Activated CD4-positive, alpha-beta T cell treated with anti-CD3 and anti-CD28 coated beads for 36 hours (primary cell): Measurements from ENCODE around the gene SF3B6. TPM values are rescaled to one million over a fixed set of nuclear protein-coding genes. Genes with fewer than 3 reads are reported as not detected.
"Not testable (repeated sequence)": the region's sequence is repeated elsewhere in the genome, so short reads cannot be mapped to it uniquely, and the experiment has no call there.

Source experiments
- ATAC-seq: fragments of 200-7000 bp; cut with Tn5 transposase; one replicate; pipeline ENCODE4 v1.10.0; 2021; ENCODE audit warnings: mild to moderate bottlenecking, moderate library complexity
- CTCF ChIA-PET: fragments of 350-600 bp; sonication (Branson Sonifier 250); formaldehyde crosslinking; loops from one replicate; lab custom pipeline; 2021; ENCODE audit warnings: antibody characterized with exemption; lab: Charles Lee
- POLR2A ChIA-PET: fragments of 350-600 bp; sonication (Branson Sonifier 250); formaldehyde crosslinking; loops from one replicate; lab custom pipeline; 2021; ENCODE audit warnings: antibody characterized with exemption, inconsistent platforms; lab: Charles Lee
- DNase-seq: peaks from one replicate; pipeline ENCODE4 v3.0.0-alpha.2; 2020
- H3K27ac Mint-ChIP-seq: one replicate; pipeline ENCODE4 v1.8.0; 2021; ENCODE audit warnings: mixed read lengths
- H3K27me3 Mint-ChIP-seq: one replicate; pipeline ENCODE4 v1.8.0; 2021; ENCODE audit warnings: mixed read lengths
- H3K36me3 Mint-ChIP-seq: one replicate; pipeline ENCODE4 v1.8.0; 2021; ENCODE audit warnings: low read depth, mixed read lengths
- H3K4me1 Mint-ChIP-seq: one replicate; pipeline ENCODE4 v1.8.0; 2021; ENCODE audit warnings: mixed read lengths
- H3K4me3 Mint-ChIP-seq: one replicate; pipeline ENCODE4 v1.8.0; 2021; ENCODE audit warnings: mild to moderate bottlenecking, moderate library complexity, mixed read lengths
- H3K9me3 Mint-ChIP-seq: one replicate; pipeline ENCODE4 v1.8.0; 2021; ENCODE audit warnings: low read depth, mixed read lengths
- intact Hi-C, 2 experiments: fragments of 100-400 bp; cut with DNase I in 1 of 2; cut with micrococcal nuclease in 1 of 2; formaldehyde crosslinking; loops; one replicate each; pipeline versions ENCODE4 v1.14.2 to v1.15.1; 2022 to 2024; cut with DNase I, micrococcal nuclease
- total RNA-seq, 2 experiments: library from RNA; stranded (reverse); gene quantifications; one replicate each; pipeline ENCODE4 v1.2.3, GENCODE V29; 2021

The SF3B6 gene
- total RNA-seq, 2 experiments from 2014 or later, result 128 to 143 TPM

GRCh38 chr2:24110660-24111303, 34.7 kb upstream of the SF3B6 start:
- H3K27ac Mint-ChIP-seq, result no peak overlapping the region
- H3K36me3 Mint-ChIP-seq, result no peaks in the 10 kb centered on the region
- peaks cover 18% of the 10 kb centered on the region for H3K9me3 Mint-ChIP-seq
- POLR2A ChIA-PET, result interaction anchor here (0.6 to 0.7 kb wide), 2 partner anchors 48 to 347 kb away, joined by 3 to 4 read pairs; no protein-coding TSS in a partner anchor
- intact Hi-C loops, result no loop called here
- no peak overlapping the region for H3K4me3 Mint-ChIP-seq
- ATAC-seq (no peak), DNase-seq (no peak)
- H3K4me1 Mint-ChIP-seq, result no peaks in the 10 kb centered on the region
- H3K27me3 Mint-ChIP-seq, result no peaks in the 10 kb centered on the region
- CTCF ChIA-PET, result interaction anchor here (0.6 to 0.7 kb wide), 2 partner anchors 362 to 819 kb away, joined by 3 read pairs; no protein-coding TSS in a partner anchor

GRCh38 chr2:24109431-24109830, 33.3 kb upstream of the SF3B6 start:
- DNase-seq, H3K4me3 Mint-ChIP-seq, H3K27ac Mint-ChIP-seq, H3K4me1 Mint-ChIP-seq, H3K27me3 Mint-ChIP-seq, ATAC-seq, H3K36me3 Mint-ChIP-seq, intact Hi-C loops, POLR2A ChIA-PET: not testable (repeated sequence)
- CTCF ChIA-PET, result interaction anchor here (0.6 kb wide), 1 partner anchor 44 kb away, joined by 3 read pairs; no protein-coding TSS in a partner anchor
- peaks cover 20% of the 10 kb centered on the region for H3K9me3 Mint-ChIP-seq

- Mint-ChIP-seq H3K9me3 (peaks cover 20% of the 10 kb centered on the region), H3K27me3 (no peaks in the 10 kb centered on the region), H3K36me3 (no peaks in the 10 kb centered on the region), H3K4me1 (no peaks in the 10 kb centered on the region), H3K4me3 (no peak overlapping the region), H3K27ac (no peak overlapping the region)
- ATAC-seq (no peak), DNase-seq (no peak)
- POLR2A ChIA-PET, result interaction anchor here (0.6 kb wide), 1 partner anchor 1076 kb away, joined by 4 read pairs; no protein-coding TSS in a partner anchor
- CTCF ChIA-PET, result interaction anchor here (1.3 kb wide), 1 partner anchor 23 kb away, joined by 3 read pairs; the partner anchor contains the start of gene TP53I3
- intact Hi-C loops, result no loop called here
Observed at GRCh38 chr2:24107336-24107735, 31.2 kb upstream of the SF3B6 start.

- DNase-seq, result no peak
- intact Hi-C loops, result no loop called here
- Mint-ChIP-seq H3K36me3 (no peaks in the 10 kb centered on the region), H3K4me3 (no peak overlapping the region), H3K9me3 (peaks cover 20% of the 10 kb centered on the region), H3K27me3 (no peaks in the 10 kb centered on the region), H3K4me1 (no peaks in the 10 kb centered on the region), H3K27ac (no peak overlapping the region)
- ChIA-PET POLR2A (no interaction called here), CTCF (interaction anchor here (1.2 kb wide), 1 partner anchor 32 kb away, joined by 4 read pairs; no protein-coding TSS in a partner anchor)
- ATAC-seq, result no peak
Observed at GRCh38 chr2:24106786-24107185, 30.7 kb upstream of the SF3B6 start.

GRCh38 chr2:24105816-24106215, 29.7 kb upstream of the SF3B6 start:
- Mint-ChIP-seq H3K27me3 (no peaks in the 10 kb centered on the region), H3K27ac (no peak overlapping the region), H3K36me3 (no peaks in the 10 kb centered on the region), H3K4me3 (no peak overlapping the region), H3K4me1 (no peaks in the 10 kb centered on the region), H3K9me3 (peaks cover 20% of the 10 kb centered on the region)
- intact Hi-C loops, result no loop called here
- ATAC-seq (no peak), DNase-seq (no peak)
- ChIA-PET POLR2A (no interaction called here), CTCF (interaction anchor here (0.5 to 1.4 kb wide), 4 partner anchors 21 to 346 kb away, joined by 3 to 5 read pairs (median 4); partner anchors contain the start of gene TP53I3)

- no peak for ATAC-seq
- Mint-ChIP-seq H3K27me3 (no peaks in the 10 kb centered on the region), H3K9me3 (peaks cover 20% of the 10 kb centered on the region), H3K4me1 (no peaks in the 10 kb centered on the region), H3K4me3 (no peak overlapping the region), H3K27ac (no peak overlapping the region), H3K36me3 (peaks cover 3% of the 10 kb centered on the region)
- ChIA-PET CTCF (interaction anchor here (1.4 kb wide), 1 partner anchor 20 kb away, joined by 5 read pairs; the partner anchor contains the start of gene TP53I3), POLR2A (no interaction called here)
- no peak for DNase-seq
- intact Hi-C loops, result no loop called here
Observed at GRCh38 chr2:24104906-24105305, 28.8 kb upstream of the SF3B6 start.

- Mint-ChIP-seq H3K4me3 (no peak overlapping the region), H3K9me3 (peaks cover 18% of the 10 kb centered on the region), H3K27me3 (no peaks in the 10 kb centered on the region), H3K36me3 (peaks cover 5% of the 10 kb centered on the region), H3K4me1 (no peaks in the 10 kb centered on the region), H3K27ac (no peak overlapping the region)
- CTCF ChIA-PET, result no interaction called here
- POLR2A ChIA-PET, result no interaction called here
- intact Hi-C loops, result no loop called here
- DNase-seq (no peak), ATAC-seq (no peak)
Observed at GRCh38 chr2:24104110-24104650, 28.1 kb upstream of the SF3B6 start.

- Mint-ChIP-seq H3K27me3 (no peaks in the 10 kb centered on the region), H3K4me3 (no peak overlapping the region), H3K4me1 (no peaks in the 10 kb centered on the region), H3K9me3 (peaks cover 9% of the 10 kb centered on the region), H3K27ac (no peak overlapping the region), H3K36me3 (peaks cover 9% of the 10 kb centered on the region)
- ATAC-seq (no peak), DNase-seq (no peak)
- intact Hi-C loops, result no loop called here
- ChIA-PET POLR2A (no interaction called here), CTCF (interaction anchor here (0.8 to 1.7 kb wide), 2 partner anchors 20 to 174 kb away, joined by 3 to 4 read pairs; partner anchors contain the start of gene PFN4)
Observed at GRCh38 chr2:24102677-24103076, 26.6 kb upstream of the SF3B6 start.

- CTCF ChIA-PET, result interaction anchor here (0.8 to 1.7 kb wide), 4 partner anchors 12 to 90 kb away, joined by 3 to 4 read pairs (median 4); partner anchors contain the start of genes PFN4 and TP53I3
- POLR2A ChIA-PET, result no interaction called here
Observed at GRCh38 chr2:24101992-24102391, 25.9 kb upstream of the SF3B6 start.

GRCh38 chr2:24100732-24101131, 24.6 kb upstream of the SF3B6 start:
- DNase-seq, H3K4me1 Mint-ChIP-seq, intact Hi-C loops, POLR2A ChIA-PET, H3K9me3 Mint-ChIP-seq, H3K4me3 Mint-ChIP-seq, CTCF ChIA-PET, H3K27me3 Mint-ChIP-seq, H3K27ac Mint-ChIP-seq, ATAC-seq: not testable (repeated sequence)
- H3K36me3 Mint-ChIP-seq, result peaks cover 20% of the 10 kb centered on the region

More at GRCh38 chr2:24101992-24102391, 25.9 kb upstream of the SF3B6 start:
- DNase-seq, result no peak
- Mint-ChIP-seq H3K27ac (no peak overlapping the region), H3K9me3 (peaks cover 8% of the 10 kb centered on the region), H3K36me3 (peaks cover 14% of the 10 kb centered on the region), H3K27me3 (no peaks in the 10 kb centered on the region), H3K4me1 (no peaks in the 10 kb centered on the region), H3K4me3 (no peak overlapping the region)
- intact Hi-C loops, result no loop called here
- no peak for ATAC-seq

GRCh38 chr2:24095171-24095677, 19.1 kb upstream of the SF3B6 start:
- H3K27ac Mint-ChIP-seq, H3K9me3 Mint-ChIP-seq, intact Hi-C loops, ATAC-seq, DNase-seq, H3K27me3 Mint-ChIP-seq, POLR2A ChIA-PET, H3K4me3 Mint-ChIP-seq, H3K4me1 Mint-ChIP-seq: not testable (repeated sequence)
- peaks cover 30% of the 10 kb centered on the region for H3K36me3 Mint-ChIP-seq
- CTCF ChIA-PET, result interaction anchor here (1.5 kb wide), 1 partner anchor 11 kb away, joined by 6 read pairs; the partner anchor contains the start of gene TP53I3
